Measurements from ENCODE around the gene TBC1D14. TPM values are rescaled to one million over a fixed set of nuclear protein-coding genes. Genes with fewer than 3 reads are reported as not detected.

The TBC1D14 gene
- total and polyA plus RNA-seq, 4 donors: 12.9 to 59.7 (median 25.9) TPM

- no peak for ATAC-seq (ENCODE audit: low FRiP score)
- no peak overlapping the region for H3K27ac ChIP-seq (ENCODE audit: low read depth in 1 of 2, low read length in 2 of 2)
- 92 to 96% methylated on average over 24 of the region's 24 CpGs for WGBS, 2 donors
- H3K4me1 ChIP-seq (ENCODE audit: control insufficient read depth in 1 of 2, insufficient read depth in 2 of 2, low read length in 2 of 2): no peaks in the 10 kb centered on the region
- no peak overlapping the region for H3K4me3 ChIP-seq (ENCODE audit: low read length in 2 of 2)
- intact Hi-C loops (cut with DNase I): no loop called here
- no peak for DNase-seq
- H3K9me3 ChIP-seq (ENCODE audit: control insufficient read depth, low read length): no peaks in the 10 kb centered on the region
- H3K27me3 ChIP-seq (ENCODE audit: control insufficient read depth in 1 of 2, insufficient read depth in 2 of 2, low read length in 1 of 2): no peaks in the 10 kb centered on the region
- H3K36me3 ChIP-seq (ENCODE audit: control insufficient read depth in 1 of 2, insufficient read depth in 2 of 2, low read length in 1 of 2): no peaks in the 10 kb centered on the region
Measured at GRCh38 chr4:6956434-6957147, 47.0 kb downstream of the TBC1D14 start.

- H3K4me1 ChIP-seq (ENCODE audit: control insufficient read depth in 1 of 2, insufficient read depth in 2 of 2, low read length in 2 of 2): no peaks in the 10 kb centered on the region
Measured at GRCh38 chr4:6957148-6957520, 47.5 kb downstream of the TBC1D14 start.

GRCh38 chr4:6957994-6958393 lies 48.4 kb downstream of the TBC1D14 start:
- DNase-seq (no peak), ATAC-seq (ENCODE audit: low FRiP score) (no peak)
- WGBS, 2 donors: 90 to 96% methylated on average over 5 of the region's 5 CpGs

More at GRCh38 chr4:6957148-6957520, 47.5 kb downstream of the TBC1D14 start:
- intact Hi-C loops (cut with DNase I): no loop called here
- ATAC-seq (ENCODE audit: low FRiP score) (no peak), DNase-seq (no peak)
- no peak overlapping the region for H3K4me3 ChIP-seq (ENCODE audit: low read length in 2 of 2)
- H3K9me3 ChIP-seq (ENCODE audit: control insufficient read depth, low read length): no peaks in the 10 kb centered on the region
- no peaks in the 10 kb centered on the region for H3K36me3 ChIP-seq (ENCODE audit: control insufficient read depth in 1 of 2, insufficient read depth in 2 of 2, low read length in 1 of 2)
- no peaks in the 10 kb centered on the region for H3K27me3 ChIP-seq (ENCODE audit: control insufficient read depth in 1 of 2, insufficient read depth in 2 of 2, low read length in 1 of 2)
- no peak overlapping the region for H3K27ac ChIP-seq (ENCODE audit: low read depth in 1 of 2, low read length in 2 of 2)
- WGBS, 2 donors: 72 to 74% methylated on average over 6 of the region's 6 CpGs

GRCh38 chr4:6959261-6959660 lies 49.6 kb downstream of the TBC1D14 start:
- ATAC-seq (ENCODE audit: low FRiP score): no peak
- Histone ChIP-seq H3K36me3 (ENCODE audit: control insufficient read depth in 1 of 2, insufficient read depth in 2 of 2, low read length in 1 of 2) (no peaks in the 10 kb centered on the region), H3K9me3 (ENCODE audit: control insufficient read depth, low read length) (no peaks in the 10 kb centered on the region), H3K27me3 (ENCODE audit: control insufficient read depth in 1 of 2, insufficient read depth in 2 of 2, low read length in 1 of 2) (no peaks in the 10 kb centered on the region), H3K27ac (ENCODE audit: low read depth in 1 of 2, low read length in 2 of 2) (no peak overlapping the region), H3K4me3 (ENCODE audit: low read length in 2 of 2) (no peak overlapping the region), H3K4me1 (ENCODE audit: control insufficient read depth in 1 of 2, insufficient read depth in 2 of 2, low read length in 2 of 2) (no peaks in the 10 kb centered on the region)
- intact Hi-C loops (cut with DNase I): no loop called here
- no peak for DNase-seq
- 88 to 94% methylated on average over 5 of the region's 5 CpGs for WGBS, 2 donors

More at GRCh38 chr4:6957994-6958393, 48.4 kb downstream of the TBC1D14 start:
- Histone ChIP-seq H3K27me3 (ENCODE audit: control insufficient read depth in 1 of 2, insufficient read depth in 2 of 2, low read length in 1 of 2) (no peaks in the 10 kb centered on the region), H3K27ac (ENCODE audit: low read depth in 1 of 2, low read length in 2 of 2) (no peak overlapping the region), H3K4me1 (ENCODE audit: control insufficient read depth in 1 of 2, insufficient read depth in 2 of 2, low read length in 2 of 2) (no peaks in the 10 kb centered on the region), H3K9me3 (ENCODE audit: control insufficient read depth, low read length) (no peaks in the 10 kb centered on the region), H3K36me3 (ENCODE audit: control insufficient read depth in 1 of 2, insufficient read depth in 2 of 2, low read length in 1 of 2) (no peaks in the 10 kb centered on the region), H3K4me3 (ENCODE audit: low read length in 2 of 2) (no peak overlapping the region)
- intact Hi-C loops (cut with DNase I): no loop called here

GRCh38 chr4:6960154-6960553 lies 50.5 kb downstream of the TBC1D14 start:
- H3K27me3 ChIP-seq (ENCODE audit: control insufficient read depth in 1 of 2, insufficient read depth in 2 of 2, low read length in 1 of 2): no peaks in the 10 kb centered on the region
- ATAC-seq (ENCODE audit: low FRiP score): no peak
- H3K27ac ChIP-seq (ENCODE audit: low read depth in 1 of 2, low read length in 2 of 2): no peak overlapping the region
- H3K36me3 ChIP-seq (ENCODE audit: control insufficient read depth in 1 of 2, insufficient read depth in 2 of 2, low read length in 1 of 2): no peaks in the 10 kb centered on the region
- H3K9me3 ChIP-seq (ENCODE audit: control insufficient read depth, low read length): no peaks in the 10 kb centered on the region
- intact Hi-C loops (cut with DNase I): no loop called here
- H3K4me1 ChIP-seq (ENCODE audit: control insufficient read depth in 1 of 2, insufficient read depth in 2 of 2, low read length in 2 of 2): no peaks in the 10 kb centered on the region
- WGBS, 2 donors: 85 to 91% methylated on average over 4 of the region's 4 CpGs
- no peak overlapping the region for H3K4me3 ChIP-seq (ENCODE audit: low read length in 2 of 2)
- DNase-seq: no peak

GRCh38 chr4:6960628-6961412 lies 51.2 kb downstream of the TBC1D14 start:
- no peak overlapping the region for H3K27ac ChIP-seq (ENCODE audit: low read depth in 1 of 2, low read length in 2 of 2)
- no peak overlapping the region for H3K4me3 ChIP-seq (ENCODE audit: low read length in 2 of 2)
- DNase-seq: no peak
- no peaks in the 10 kb centered on the region for H3K9me3 ChIP-seq (ENCODE audit: control insufficient read depth, low read length)
- no peaks in the 10 kb centered on the region for H3K27me3 ChIP-seq (ENCODE audit: control insufficient read depth in 1 of 2, insufficient read depth in 2 of 2, low read length in 1 of 2)
- intact Hi-C loops (cut with DNase I): no loop called here
- no peaks in the 10 kb centered on the region for H3K4me1 ChIP-seq (ENCODE audit: control insufficient read depth in 1 of 2, insufficient read depth in 2 of 2, low read length in 2 of 2)
- no peaks in the 10 kb centered on the region for H3K36me3 ChIP-seq (ENCODE audit: control insufficient read depth in 1 of 2, insufficient read depth in 2 of 2, low read length in 1 of 2)
- ATAC-seq (ENCODE audit: low FRiP score): no peak
- WGBS, 2 donors: 92 to 94% methylated on average over 20 of the region's 20 CpGs

GRCh38 chr4:6961496-6962210 lies 52.0 kb downstream of the TBC1D14 start:
- intact Hi-C loops (cut with DNase I): no loop called here
- no peaks in the 10 kb centered on the region for H3K9me3 ChIP-seq (ENCODE audit: control insufficient read depth, low read length)
- no peaks in the 10 kb centered on the region for H3K36me3 ChIP-seq (ENCODE audit: control insufficient read depth in 1 of 2, insufficient read depth in 2 of 2, low read length in 1 of 2)
- no peak for DNase-seq
- ATAC-seq (ENCODE audit: low FRiP score): no peak
- H3K27ac ChIP-seq (ENCODE audit: low read depth in 1 of 2, low read length in 2 of 2): no peak overlapping the region
- 95% methylated on average over 20 of the region's 20 CpGs for WGBS, 2 donors
- no peaks in the 10 kb centered on the region for H3K4me1 ChIP-seq (ENCODE audit: control insufficient read depth in 1 of 2, insufficient read depth in 2 of 2, low read length in 2 of 2)
- H3K27me3 ChIP-seq (ENCODE audit: control insufficient read depth in 1 of 2, insufficient read depth in 2 of 2, low read length in 1 of 2): no peaks in the 10 kb centered on the region
- H3K4me3 ChIP-seq (ENCODE audit: low read length in 2 of 2): no peak overlapping the region

GRCh38 chr4:6962211-6963041 lies 52.8 kb downstream of the TBC1D14 start:
- WGBS, 2 donors: 84 to 87% methylated on average over 17 of the region's 17 CpGs
- intact Hi-C loops (cut with DNase I): no loop called here
- H3K4me3 ChIP-seq (ENCODE audit: low read length in 2 of 2): no peak overlapping the region
- H3K27me3 ChIP-seq (ENCODE audit: control insufficient read depth in 1 of 2, insufficient read depth in 2 of 2, low read length in 1 of 2): no peaks in the 10 kb centered on the region
- H3K9me3 ChIP-seq (ENCODE audit: control insufficient read depth, low read length): no peaks in the 10 kb centered on the region
- ATAC-seq (ENCODE audit: low FRiP score) (no peak), DNase-seq (no peak)
- no peaks in the 10 kb centered on the region for H3K36me3 ChIP-seq (ENCODE audit: control insufficient read depth in 1 of 2, insufficient read depth in 2 of 2, low read length in 1 of 2)
- H3K27ac ChIP-seq (ENCODE audit: low read depth in 1 of 2, low read length in 2 of 2): no peak overlapping the region
- no peaks in the 10 kb centered on the region for H3K4me1 ChIP-seq (ENCODE audit: control insufficient read depth in 1 of 2, insufficient read depth in 2 of 2, low read length in 2 of 2)
